ENCODE measurements around the gene PLPP6. TPM values are rescaled to one million over a fixed set of nuclear protein-coding genes. Genes with fewer than 3 reads are reported as not detected.

PLPP6 gene
- polyA plus RNA-seq, 1 donor (not counting 4 experiments of a cell fraction or from before 2014, with no cell fraction given): 7.7 TPM

DNA sequence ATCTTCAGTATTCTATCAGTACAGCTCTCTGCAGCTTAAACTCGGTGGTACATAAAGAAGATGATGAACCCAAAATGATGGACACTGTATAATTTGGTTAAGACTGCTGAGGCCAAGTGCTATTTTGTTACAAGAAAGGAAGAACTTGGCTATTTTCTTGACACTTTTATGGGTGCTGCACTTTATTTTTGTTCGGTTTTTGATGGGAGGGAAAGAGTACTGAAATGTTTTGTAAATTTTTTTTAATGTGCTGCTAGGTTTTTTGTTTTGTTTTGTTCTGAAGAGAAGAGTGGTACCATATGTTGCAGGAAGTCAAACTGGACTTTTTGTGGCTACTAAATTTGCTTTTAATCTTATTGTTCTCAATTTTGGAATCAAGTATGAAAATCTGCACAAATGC, 43.9 kb downstream of the PLPP6 start:
- FAIRE-seq (no peak), DNase-seq (ENCODE audit: low read depth, low spot score) (no peak)
- H3K4me3 ChIP-seq (ENCODE audit: control insufficient read depth in 2 of 3, extremely low read depth in 1 of 3, insufficient read depth in 2 of 3, low read depth in 1 of 3, low read length in 3 of 3): no peak overlapping the region
- no peaks in the 10 kb centered on the region for H4K20me1 ChIP-seq (ENCODE audit: control insufficient read depth, extremely low read depth, insufficient read depth, low read length)
- H3K9me3 ChIP-seq (ENCODE audit: control insufficient read depth, low read depth, low read length): no peaks in the 10 kb centered on the region
- no peak overlapping the region for H2AFZ ChIP-seq (ENCODE audit: control insufficient read depth, low read length)
- peaks cover 4% of the 10 kb centered on the region in 2 experiments for H3K36me3 ChIP-seq (ENCODE audit: control insufficient read depth in 2 of 2, extremely low read depth in 1 of 2, insufficient read depth in 2 of 2, low read length in 2 of 2)
- TF ChIP-seq EZH2 (IDR thresholded peaks at IDR 0.05; ENCODE audit: low read length) (no peak), CTCF (optimal IDR thresholded peaks at IDR 0.05 in 1 of 3, IDR thresholded peaks at IDR 0.05 in 1 of 3, conservative IDR thresholded peaks at IDR 0.05 in 1 of 3; ENCODE audit: extremely low read depth in 1 of 3, insufficient read depth in 2 of 3, low read length in 3 of 3) (no peak)
- H3K4me2 ChIP-seq (ENCODE audit: control insufficient read depth, extremely low read depth, insufficient read depth, low read depth, low read length): no peak overlapping the region
- H3K9ac ChIP-seq (ENCODE audit: control insufficient read depth, extremely low read depth, insufficient read depth, low read length): no peak overlapping the region
- no peaks in the 10 kb centered on the region for H3K9me1 ChIP-seq (ENCODE audit: control insufficient read depth, extremely low read depth, insufficient read depth, low read length)
- no peak overlapping the region for H3K27ac ChIP-seq (ENCODE audit: control insufficient read depth, insufficient read depth, low read length)
- dilution Hi-C loops (cut with MboI; ENCODE audit: extremely low pct_ligation_motif_present, low sequenced_read_pairs): no loop called here
- no peaks in the 10 kb centered on the region for H3K79me2 ChIP-seq (ENCODE audit: control insufficient read depth, insufficient read depth, low read length)
- no peaks in the 10 kb centered on the region for H3K27me3 ChIP-seq (ENCODE audit: control insufficient read depth, extremely low read depth, insufficient read depth, low read length)
- peaks cover 14% of the 10 kb centered on the region for H3K4me1 ChIP-seq (ENCODE audit: control insufficient read depth, extremely low read depth, insufficient read depth, low read length)

DNA sequence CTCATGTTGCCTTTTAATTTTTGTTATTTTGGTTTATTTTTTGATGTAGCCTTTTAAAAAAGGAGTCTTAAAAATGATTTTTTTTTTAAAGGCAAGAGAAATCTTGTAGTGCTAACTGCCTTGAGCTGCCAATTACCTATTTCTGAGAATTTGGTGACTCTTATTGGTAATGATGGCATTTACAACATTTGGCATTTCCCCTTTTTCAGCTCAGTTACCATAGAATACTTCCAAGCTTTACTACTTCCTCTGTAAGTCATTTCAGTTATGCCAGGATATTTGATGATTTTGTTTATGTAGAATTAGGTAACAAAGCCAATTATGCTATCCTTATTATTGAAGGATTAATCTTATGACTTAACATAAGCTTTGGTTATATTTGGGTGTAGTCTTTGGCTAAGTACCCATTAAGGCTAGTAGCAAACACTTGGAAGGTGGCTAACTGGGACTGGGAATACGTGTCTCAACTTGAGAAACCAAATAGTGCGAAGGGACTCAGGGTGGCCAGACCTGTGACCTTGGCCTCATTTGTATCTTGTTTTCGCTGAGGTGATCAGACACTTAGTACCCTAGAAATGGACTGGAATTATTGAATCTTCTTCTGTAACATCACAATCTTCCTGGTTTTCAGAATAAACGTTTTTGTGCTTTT, 45.0 kb downstream of the PLPP6 start:
- TF ChIP-seq EZH2 (IDR thresholded peaks at IDR 0.05; ENCODE audit: low read length): no peak
- TF ChIP-seq CTCF (optimal IDR thresholded peaks at IDR 0.05 in 1 of 3, IDR thresholded peaks at IDR 0.05 in 1 of 3, conservative IDR thresholded peaks at IDR 0.05 in 1 of 3; ENCODE audit: extremely low read depth in 1 of 3, insufficient read depth in 2 of 3, low read length in 3 of 3): no peak
- Histone ChIP-seq H3K27me3 (ENCODE audit: control insufficient read depth, extremely low read depth, insufficient read depth, low read length) (no peaks in the 10 kb centered on the region), H3K36me3 (ENCODE audit: control insufficient read depth in 2 of 2, extremely low read depth in 1 of 2, insufficient read depth in 2 of 2, low read length in 2 of 2) (peaks cover 4% of the 10 kb centered on the region in 2 experiments), H3K9me1 (ENCODE audit: control insufficient read depth, extremely low read depth, insufficient read depth, low read length) (no peaks in the 10 kb centered on the region), H3K9me3 (ENCODE audit: control insufficient read depth, low read depth, low read length) (no peaks in the 10 kb centered on the region), H3K4me2 (ENCODE audit: control insufficient read depth, extremely low read depth, insufficient read depth, low read depth, low read length) (no peak overlapping the region), H3K79me2 (ENCODE audit: control insufficient read depth, insufficient read depth, low read length) (no peaks in the 10 kb centered on the region), H3K4me1 (ENCODE audit: control insufficient read depth, extremely low read depth, insufficient read depth, low read length) (peaks cover 14% of the 10 kb centered on the region), H2AFZ (ENCODE audit: control insufficient read depth, low read length) (no peak overlapping the region), H3K27ac (ENCODE audit: control insufficient read depth, insufficient read depth, low read length) (no peak overlapping the region), H3K4me3 (ENCODE audit: control insufficient read depth in 2 of 3, extremely low read depth in 1 of 3, insufficient read depth in 2 of 3, low read depth in 1 of 3, low read length in 3 of 3) (no peak overlapping the region), H3K9ac (ENCODE audit: control insufficient read depth, extremely low read depth, insufficient read depth, low read length) (no peak overlapping the region), H4K20me1 (ENCODE audit: control insufficient read depth, extremely low read depth, insufficient read depth, low read length) (no peaks in the 10 kb centered on the region)
- DNase-seq (ENCODE audit: low read depth, low spot score) (no peak), FAIRE-seq (no peak)
- dilution Hi-C loops (cut with MboI; ENCODE audit: extremely low pct_ligation_motif_present, low sequenced_read_pairs): no loop called here

Measured in keratinocyte (primary cell).